Esophagus squamous epithelium (tissue), 4 donors: ENCODE measurements around the gene FNDC3B.

Experiments
- POLR2A ChIP-seq, 4 donors: fragments of 450-650 bp; IDR thresholded peaks; one replicate each; pipeline ENCODE4 v1.6.1; 2017; ENCODE audit warnings: antibody characterized with exemption in 4 of 4, mild to moderate bottlenecking in 4 of 4, moderate library complexity in 3 of 4
- TF ChIP-seq, protein P1 (sequence below), 6 experiments: fragments of 450-650 bp in 4 of 6; fragments of 200-600 bp in 2 of 6; sonication (generic) in 2 of 6; IDR thresholded peaks; one replicate each; pipeline ENCODE4 v1.5.1; 2016 to 2019; ENCODE audit warnings: antibody characterized with exemption in 6 of 6, mild to moderate bottlenecking in 4 of 6, moderate library complexity in 4 of 6

DNA sequence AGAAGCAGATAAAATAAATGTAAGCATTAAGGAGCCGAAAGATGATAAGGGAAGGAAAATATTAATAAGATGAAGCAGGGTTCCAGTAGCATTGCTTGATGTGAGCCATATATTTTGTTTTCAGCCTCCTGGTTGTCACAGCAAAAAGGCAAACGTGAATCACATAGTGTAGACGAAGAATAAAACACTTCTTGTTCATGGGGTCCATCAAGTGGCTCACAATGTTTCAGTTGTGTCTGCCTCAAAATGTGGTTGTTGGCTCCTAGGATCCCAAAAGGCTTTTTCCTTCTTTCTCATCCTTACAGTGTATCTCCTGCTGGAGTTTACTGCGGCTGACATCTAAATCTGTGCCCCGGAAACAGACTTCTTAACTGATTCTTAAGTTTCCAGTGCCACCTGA lies 213.8 kb downstream of the FNDC3B start:
- TF ChIP-seq, protein P1, sequence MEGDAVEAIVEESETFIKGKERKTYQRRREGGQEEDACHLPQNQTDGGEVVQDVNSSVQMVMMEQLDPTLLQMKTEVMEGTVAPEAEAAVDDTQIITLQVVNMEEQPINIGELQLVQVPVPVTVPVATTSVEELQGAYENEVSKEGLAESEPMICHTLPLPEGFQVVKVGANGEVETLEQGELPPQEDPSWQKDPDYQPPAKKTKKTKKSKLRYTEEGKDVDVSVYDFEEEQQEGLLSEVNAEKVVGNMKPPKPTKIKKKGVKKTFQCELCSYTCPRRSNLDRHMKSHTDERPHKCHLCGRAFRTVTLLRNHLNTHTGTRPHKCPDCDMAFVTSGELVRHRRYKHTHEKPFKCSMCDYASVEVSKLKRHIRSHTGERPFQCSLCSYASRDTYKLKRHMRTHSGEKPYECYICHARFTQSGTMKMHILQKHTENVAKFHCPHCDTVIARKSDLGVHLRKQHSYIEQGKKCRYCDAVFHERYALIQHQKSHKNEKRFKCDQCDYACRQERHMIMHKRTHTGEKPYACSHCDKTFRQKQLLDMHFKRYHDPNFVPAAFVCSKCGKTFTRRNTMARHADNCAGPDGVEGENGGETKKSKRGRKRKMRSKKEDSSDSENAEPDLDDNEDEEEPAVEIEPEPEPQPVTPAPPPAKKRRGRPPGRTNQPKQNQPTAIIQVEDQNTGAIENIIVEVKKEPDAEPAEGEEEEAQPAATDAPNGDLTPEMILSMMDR (IDR thresholded peaks at IDR 0.05) = no peak
- no peak for TF ChIP-seq POLR2A (IDR thresholded peaks at IDR 0.05)
